Naive B cell (primary cell): ENCODE data around the gene SPDL1. TPM values are rescaled to one million over a fixed set of nuclear protein-coding genes. Genes with fewer than 3 reads are reported as not detected.

Experiments
- ATAC-seq, 2 donors: fragments of 150-1000 bp; cut with Tn5 transposase; 2 replicates each; pipeline ENCODE4 v1.10.0; 2021; ENCODE audit warnings: low read depth in 2 of 2, mild to moderate bottlenecking in 2 of 2, moderate library complexity in 2 of 2
- DNase-seq: peaks from one replicate; pipeline ENCODE4 v3.0.0; 2022
- H3K27ac Mint-ChIP-seq, 6 donors: one replicate each; pipeline ENCODE4 v1.8.0; 2020 to 2022; ENCODE audit warnings: mild to moderate bottlenecking in 6 of 6, mixed read lengths in 6 of 6, moderate library complexity in 5 of 6, inconsistent platforms in 2 of 6
- H3K27me3 Mint-ChIP-seq, 3 donors: one replicate each; pipeline ENCODE4 v1.8.0; 2021 to 2022; ENCODE audit warnings: mixed read lengths in 3 of 3, mild to moderate bottlenecking in 1 of 3
- H3K36me3 Mint-ChIP-seq, 2 donors: one replicate each; pipeline ENCODE4 v1.8.0; 2020 to 2022; ENCODE audit warnings: mixed read lengths in 2 of 2, inconsistent platforms in 1 of 2, mild to moderate bottlenecking in 1 of 2
- H3K4me1 Mint-ChIP-seq, 3 donors: one replicate each; pipeline ENCODE4 v1.8.0; 2020 to 2022; ENCODE audit warnings: mixed read lengths in 3 of 3, inconsistent platforms in 1 of 3, mild to moderate bottlenecking in 1 of 3, moderate library complexity in 1 of 3
- H3K4me3 Mint-ChIP-seq, 8 donors: one replicate each; pipeline ENCODE4 v1.8.0; 2020 to 2022; ENCODE audit warnings: mild to moderate bottlenecking in 8 of 8, mixed read lengths in 8 of 8, moderate library complexity in 8 of 8, inconsistent platforms in 2 of 8
- H3K9me3 Mint-ChIP-seq, 7 donors: one replicate each; pipeline ENCODE4 v1.8.0; 2020 to 2022; ENCODE audit warnings: mixed read lengths in 7 of 7, mild to moderate bottlenecking in 5 of 7, inconsistent platforms in 2 of 7, moderate library complexity in 1 of 7
- polyA plus RNA-seq, 6 donors: library from polyadenylated mRNA; unstranded; fragments of 300-500 nt; fragmentation: Illumina TruSeq; gene quantifications; one replicate each; pipeline ENCODE4 v1.2.3, GENCODE V29; 2021; ENCODE audit warnings: low read depth in 6 of 6

SPDL1 gene
- polyA plus RNA-seq, 6 donors from 2014 or later = 5.1 to 9.4 (median 8.3) TPM; not detected in 1

GRCh38 chr5:169551696-169552095 is 31.9 kb upstream of the SPDL1 start:
- Mint-ChIP-seq H3K4me3 (no peak overlapping the region), H3K9me3 (peaks cover 8 to 17% (median 10%) of the 10 kb centered on the region in 7 donors), H3K27me3 (peaks cover 43 to 74% (median 69%) of the 10 kb centered on the region in 3 donors), H3K36me3 (no peaks in the 10 kb centered on the region), H3K27ac (no peak overlapping the region), H3K4me1 (no peaks in the 10 kb centered on the region)
- no peak for ATAC-seq
- no peak for DNase-seq

- H3K36me3 Mint-ChIP-seq = no peaks in the 10 kb centered on the region
- H3K4me1 Mint-ChIP-seq = no peaks in the 10 kb centered on the region
- DNase-seq = no peak
- H3K27ac Mint-ChIP-seq = no peak overlapping the region
- ATAC-seq = no peak
- peaks cover 34 to 61% (median 55%) of the 10 kb centered on the region in 3 donors for H3K27me3 Mint-ChIP-seq
- peaks cover 8 to 35% (median 18%) of the 10 kb centered on the region in 7 donors for H3K9me3 Mint-ChIP-seq
- H3K4me3 Mint-ChIP-seq = no peak overlapping the region
Observed at GRCh38 chr5:169554251-169554650, 29.3 kb upstream of the SPDL1 start.

DNA sequence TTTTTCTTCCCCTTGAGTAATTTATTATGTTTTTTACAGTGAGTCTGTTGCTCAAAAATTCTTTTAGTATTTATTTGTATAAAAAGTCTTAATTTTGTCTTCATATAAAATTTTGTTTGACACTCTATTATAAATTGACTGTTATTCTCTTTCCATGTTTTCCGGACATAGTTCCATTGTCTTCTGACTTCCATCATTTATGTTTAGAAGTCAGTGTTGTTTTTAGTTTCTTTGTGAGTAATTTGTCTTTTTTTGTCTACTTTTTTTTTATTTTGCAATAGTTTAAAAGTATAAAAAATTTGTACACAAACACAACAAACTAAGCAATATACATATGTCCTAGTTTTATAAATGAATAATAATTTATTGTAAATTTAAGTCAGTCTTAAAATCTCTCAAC is 25.7 kb upstream of the SPDL1 start:
- no peaks in the 10 kb centered on the region for H3K36me3 Mint-ChIP-seq
- no peak overlapping the region for H3K27ac Mint-ChIP-seq
- H3K27me3 Mint-ChIP-seq = peaks cover 35 to 53% (median 48%) of the 10 kb centered on the region in 3 donors
- no peak for ATAC-seq
- H3K4me3 Mint-ChIP-seq = no peak overlapping the region
- H3K4me1 Mint-ChIP-seq = no peaks in the 10 kb centered on the region
- H3K9me3 Mint-ChIP-seq = peaks cover 6 to 32% (median 15%) of the 10 kb centered on the region in 7 donors
- DNase-seq = no peak

DNA sequence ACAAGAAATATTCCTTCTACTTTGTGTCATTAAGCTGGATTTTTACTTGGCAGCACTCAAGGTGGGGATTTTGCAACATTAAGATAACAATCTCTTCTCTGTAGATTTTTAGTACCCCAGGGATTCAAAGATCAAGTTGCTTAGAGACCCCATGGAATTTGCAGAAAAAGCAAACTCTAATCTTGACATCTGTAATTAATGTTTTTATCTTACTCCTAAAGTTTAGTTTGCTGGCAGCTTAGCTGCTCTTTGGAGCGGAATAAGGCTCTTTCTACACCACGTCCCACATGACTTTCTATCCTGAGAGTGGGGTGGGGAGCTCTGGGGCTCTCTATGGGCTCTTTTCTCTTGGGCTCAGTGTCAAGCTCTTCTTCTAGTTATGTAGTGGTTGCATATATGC is 21.7 kb upstream of the SPDL1 start:
- no peak overlapping the region for H3K27ac Mint-ChIP-seq
- H3K36me3 Mint-ChIP-seq = no peaks in the 10 kb centered on the region
- H3K9me3 Mint-ChIP-seq = peaks cover 0 to 22% (median 6%) of the 10 kb centered on the region in 7 donors
- no peak for DNase-seq
- no peaks in the 10 kb centered on the region for H3K4me1 Mint-ChIP-seq
- H3K27me3 Mint-ChIP-seq = peaks cover 45 to 54% (median 51%) of the 10 kb centered on the region in 3 donors
- ATAC-seq = no peak
- H3K4me3 Mint-ChIP-seq = no peak overlapping the region

- Mint-ChIP-seq H3K9me3 (peaks cover 0 to 11% (median 3%) of the 10 kb centered on the region in 7 donors), H3K36me3 (no peaks in the 10 kb centered on the region), H3K27me3 (peaks cover 41 to 65% (median 51%) of the 10 kb centered on the region in 3 donors), H3K27ac (no peak overlapping the region), H3K4me3 (no peak overlapping the region), H3K4me1 (peaks cover 0 to 4% (median 2%) of the 10 kb centered on the region in 3 donors)
- no peak for DNase-seq
- ATAC-seq = no peak
Observed at GRCh38 chr5:169563369-169563768, 20.2 kb upstream of the SPDL1 start.

DNA sequence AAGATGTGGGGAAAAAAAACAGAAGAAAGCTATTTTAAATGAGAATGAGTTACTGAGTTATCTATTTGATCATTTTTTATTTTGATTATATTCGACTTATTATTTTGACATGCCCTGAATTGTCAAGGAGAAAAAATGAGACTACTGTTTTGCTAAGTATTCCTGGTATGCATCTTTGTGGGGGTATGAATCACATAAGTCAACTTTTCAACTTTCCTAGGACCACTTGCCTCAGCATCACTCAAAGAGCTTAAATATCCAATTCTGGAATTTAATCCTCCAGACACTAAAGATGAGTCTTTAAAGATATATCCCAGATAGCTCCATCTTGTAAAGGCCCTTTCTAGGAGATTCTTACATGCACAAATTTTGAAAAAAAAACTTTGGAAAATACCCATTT is 17.4 kb upstream of the SPDL1 start:
- Mint-ChIP-seq H3K4me3 (no peak overlapping the region), H3K27ac (no peak overlapping the region), H3K4me1 (peaks cover 0 to 4% (median 2%) of the 10 kb centered on the region in 3 donors), H3K9me3 (peaks cover 0 to 5% (median 0%) of the 10 kb centered on the region in 7 donors), H3K27me3 (peaks cover 39 to 69% (median 44%) of the 10 kb centered on the region in 3 donors), H3K36me3 (no peaks in the 10 kb centered on the region)
- no peak for DNase-seq
- no peak for ATAC-seq

DNA sequence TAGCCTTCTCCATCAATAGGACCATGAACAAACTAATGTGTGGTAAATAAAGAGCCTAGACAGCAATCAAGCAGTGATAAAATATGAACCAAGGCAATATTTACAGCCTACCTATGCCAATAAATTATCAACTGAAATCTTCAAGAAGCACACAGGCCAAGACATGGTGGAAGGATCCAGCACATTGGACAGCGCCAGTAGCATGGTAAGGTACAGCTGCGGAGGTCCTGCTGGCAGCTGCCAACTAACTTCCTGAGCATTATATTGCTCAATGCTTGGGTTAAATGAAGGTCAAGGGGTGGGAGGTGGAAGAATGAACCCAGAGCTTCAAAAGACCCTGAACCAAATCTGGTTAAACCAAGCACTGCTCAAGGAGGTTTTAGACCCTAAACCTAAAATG is 16.5 kb upstream of the SPDL1 start:
- peaks cover 38 to 68% (median 43%) of the 10 kb centered on the region in 3 donors for H3K27me3 Mint-ChIP-seq
- H3K4me3 Mint-ChIP-seq = no peak overlapping the region
- peaks cover 0 to 4% (median 2%) of the 10 kb centered on the region in 3 donors for H3K4me1 Mint-ChIP-seq
- no peak overlapping the region for H3K27ac Mint-ChIP-seq
- H3K9me3 Mint-ChIP-seq = peaks cover 0 to 5% (median 0%) of the 10 kb centered on the region in 7 donors
- ATAC-seq = no peak
- no peaks in the 10 kb centered on the region for H3K36me3 Mint-ChIP-seq
- no peak for DNase-seq

DNA sequence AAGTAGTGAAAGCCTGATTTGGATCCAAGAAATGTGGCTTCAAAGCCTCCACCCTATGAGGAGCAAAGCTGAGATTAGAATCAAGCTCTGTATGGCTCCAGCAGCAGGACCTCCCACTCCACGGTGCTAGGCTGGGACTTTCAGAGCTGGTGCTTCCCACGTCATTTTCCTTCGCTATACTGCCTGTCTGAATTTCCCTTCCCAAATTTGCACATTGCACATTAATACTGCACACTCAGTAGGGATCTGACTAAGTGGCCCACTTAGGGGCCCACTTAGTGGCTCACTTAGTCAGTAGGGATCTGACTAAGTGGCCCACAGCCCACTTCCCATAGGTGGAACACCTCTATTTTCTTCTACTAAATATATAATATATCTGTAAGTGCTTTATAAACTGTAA is 14.1 kb upstream of the SPDL1 start:
- peaks cover 0 to 4% (median 2%) of the 10 kb centered on the region in 3 donors for H3K4me1 Mint-ChIP-seq
- H3K4me3 Mint-ChIP-seq = no peak overlapping the region
- peak overlapping the region in 1 of 6 donors; percentile 10 for H3K27ac Mint-ChIP-seq
- DNase-seq (no peak), ATAC-seq (no peak)
- H3K36me3 Mint-ChIP-seq = no peaks in the 10 kb centered on the region
- H3K9me3 Mint-ChIP-seq = peaks cover 0 to 5% (median 0%) of the 10 kb centered on the region in 7 donors
- H3K27me3 Mint-ChIP-seq = peaks cover 35 to 61% (median 48%) of the 10 kb centered on the region in 3 donors

- H3K36me3 Mint-ChIP-seq = no peaks in the 10 kb centered on the region
- H3K27ac Mint-ChIP-seq = no peak overlapping the region
- peaks cover 43 to 65% (median 53%) of the 10 kb centered on the region in 3 donors for H3K27me3 Mint-ChIP-seq
- DNase-seq (no peak), ATAC-seq (no peak)
- H3K4me3 Mint-ChIP-seq = no peak overlapping the region
- H3K9me3 Mint-ChIP-seq = peaks cover 0 to 5% (median 0%) of the 10 kb centered on the region in 7 donors
- H3K4me1 Mint-ChIP-seq = peaks cover 0 to 4% (median 2%) of the 10 kb centered on the region in 3 donors
Observed at GRCh38 chr5:169571355-169571754, 12.2 kb upstream of the SPDL1 start.

- ATAC-seq (no peak), DNase-seq (no peak)
- Mint-ChIP-seq H3K4me1 (no peaks in the 10 kb centered on the region), H3K36me3 (no peaks in the 10 kb centered on the region), H3K4me3 (no peak overlapping the region), H3K27me3 (peaks cover 42 to 65% (median 58%) of the 10 kb centered on the region in 3 donors), H3K27ac (no peak overlapping the region), H3K9me3 (peaks cover 0 to 2% (median 0%) of the 10 kb centered on the region in 7 donors)
Observed at GRCh38 chr5:169574134-169574646, 9.4 kb upstream of the SPDL1 start.

- H3K36me3 Mint-ChIP-seq = no peaks in the 10 kb centered on the region
- no peak for DNase-seq
- H3K4me3 Mint-ChIP-seq = no peak overlapping the region
- peaks cover 31 to 55% (median 51%) of the 10 kb centered on the region in 3 donors for H3K27me3 Mint-ChIP-seq
- no peak overlapping the region for H3K27ac Mint-ChIP-seq
- no peak for ATAC-seq
- no peaks in the 10 kb centered on the region for H3K4me1 Mint-ChIP-seq
- peaks cover 0 to 2% (median 0%) of the 10 kb centered on the region in 7 donors for H3K9me3 Mint-ChIP-seq
Observed at GRCh38 chr5:169576181-169576598, 7.4 kb upstream of the SPDL1 start.

GRCh38 chr5:169577951-169578350 is 5.6 kb upstream of the SPDL1 start:
- H3K36me3 Mint-ChIP-seq = no peaks in the 10 kb centered on the region
- peaks cover 0 to 5% (median 3%) of the 10 kb centered on the region in 3 donors for H3K4me1 Mint-ChIP-seq
- H3K27ac Mint-ChIP-seq = no peak overlapping the region
- peaks cover 0 to 2% (median 0%) of the 10 kb centered on the region in 7 donors for H3K9me3 Mint-ChIP-seq
- peaks cover 28 to 52% (median 45%) of the 10 kb centered on the region in 3 donors for H3K27me3 Mint-ChIP-seq
- no peak for ATAC-seq
- DNase-seq = no peak
- H3K4me3 Mint-ChIP-seq = no peak overlapping the region

DNA sequence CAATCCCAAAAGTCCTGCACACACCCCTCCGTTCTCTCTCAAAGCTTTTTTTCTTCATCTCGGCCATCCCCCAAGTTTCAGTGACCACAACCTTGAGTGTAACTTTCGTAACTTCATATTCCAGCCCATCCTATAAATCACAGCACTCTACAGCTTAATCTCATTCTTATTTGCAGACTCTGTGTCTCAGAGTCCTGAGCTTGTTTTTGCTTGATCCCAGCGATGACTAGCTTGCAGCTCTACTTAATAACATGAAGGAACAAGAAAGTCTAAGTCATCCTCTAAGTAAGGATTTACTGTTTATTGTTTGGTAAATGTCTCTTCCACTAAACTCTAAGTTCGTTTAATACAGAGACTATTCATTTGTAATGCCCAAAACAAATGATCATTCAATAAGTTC is 2.6 kb upstream of the SPDL1 start:
- no peak for DNase-seq
- H3K9me3 Mint-ChIP-seq = no peaks in the 10 kb centered on the region
- no peak overlapping the region for H3K27ac Mint-ChIP-seq
- peaks cover 15 to 32% (median 25%) of the 10 kb centered on the region in 3 donors for H3K27me3 Mint-ChIP-seq
- H3K36me3 Mint-ChIP-seq = no peaks in the 10 kb centered on the region
- peaks cover 8 to 23% (median 19%) of the 10 kb centered on the region in 3 donors for H3K4me1 Mint-ChIP-seq
- no peak overlapping the region for H3K4me3 Mint-ChIP-seq
- no peak for ATAC-seq

- Mint-ChIP-seq H3K36me3 (no peaks in the 10 kb centered on the region), H3K27ac (no peak overlapping the region), H3K27me3 (peaks cover 9 to 26% (median 17%) of the 10 kb centered on the region in 3 donors), H3K9me3 (no peaks in the 10 kb centered on the region), H3K4me1 (peaks cover 15 to 31% (median 19%) of the 10 kb centered on the region in 3 donors), H3K4me3 (peak overlapping the region in 5 of 8 donors; percentile 7 to 79 (median 25))
- ATAC-seq (peak; percentile 10 to 15), DNase-seq (peak; percentile 32)
Observed at GRCh38 chr5:169581580-169582227, 1.9 kb upstream of the SPDL1 start.
